Trophoblast cell (in vitro differentiated cells and primary cell): Measurements from ENCODE around the gene ACKR3.

ENCODE experiments used
- DNase-seq, 2 donors: peaks; one replicate each; pipeline ENCODE4 v3.0.0-alpha.2; 2016
- H2AFZ ChIP-seq: 2 replicates; pipeline ENCODE4 v1.6.1; 2013; ENCODE audit warnings: low read length, moderate library complexity, mild to moderate bottlenecking; ENCODE audit not compliant: insufficient read depth, poor library complexity
- H2AK5ac ChIP-seq: 2 replicates; pipeline ENCODE4 v1.6.1; 2013; ENCODE audit warnings: mild to moderate bottlenecking, low read length
- H2BK120ac ChIP-seq: 2 replicates; pipeline ENCODE4 v1.6.1; 2013; ENCODE audit warnings: low read length, mild to moderate bottlenecking, moderate library complexity; ENCODE audit not compliant: insufficient read depth, poor library complexity
- H2BK12ac ChIP-seq: 2 replicates; pipeline ENCODE4 v1.6.1; 2013; ENCODE audit warnings: mild to moderate bottlenecking, low read length, moderate library complexity
- H2BK5ac ChIP-seq: 2 replicates; pipeline ENCODE4 v1.6.1; 2013; ENCODE audit warnings: low read length, low read depth, moderate library complexity, mild to moderate bottlenecking; ENCODE audit not compliant: poor library complexity
- H3K14ac ChIP-seq: 2 replicates; pipeline ENCODE4 v1.6.1; 2013; ENCODE audit warnings: mild to moderate bottlenecking, low read length
- H3K18ac ChIP-seq: 2 replicates; pipeline ENCODE4 v1.6.1; 2013; ENCODE audit warnings: mild to moderate bottlenecking, low read length
- H3K23ac ChIP-seq: 2 replicates; pipeline ENCODE4 v1.6.1; 2013; ENCODE audit warnings: low read length
- H3K27ac ChIP-seq: 2 replicates; pipeline ENCODE4 v1.5.1; 2013; ENCODE audit warnings: low read depth, mild to moderate bottlenecking, inconsistent platforms, low read length, moderate library complexity
- H3K27me3 ChIP-seq: 2 replicates; pipeline ENCODE4 v1.6.1; 2013; ENCODE audit warnings: inconsistent platforms, mild to moderate bottlenecking, low read length, moderate library complexity; ENCODE audit not compliant: insufficient read depth
- H3K36me3 ChIP-seq, 2 experiments: 1 replicate in 1 of 2; 2 replicates in 1 of 2; pipeline ENCODE4 v1.6.1; 2013; ENCODE audit warnings: low read length in 2 of 2, mild to moderate bottlenecking in 2 of 2, moderate library complexity in 1 of 2; ENCODE audit not compliant: insufficient read depth in 2 of 2, control insufficient read depth in 1 of 2
- H3K4ac ChIP-seq: 2 replicates; pipeline ENCODE4 v1.6.1; 2013; ENCODE audit warnings: low read depth, mild to moderate bottlenecking, low read length, moderate library complexity
- H3K4me1 ChIP-seq, 2 experiments: 1 replicate in 1 of 2; 2 replicates in 1 of 2; pipeline ENCODE4 v1.6.1; 2013; ENCODE audit warnings: low read length in 2 of 2, mild to moderate bottlenecking in 2 of 2, moderate library complexity in 1 of 2; ENCODE audit not compliant: insufficient read depth in 2 of 2, control insufficient read depth in 1 of 2
- H3K4me2 ChIP-seq: 2 replicates; pipeline ENCODE4 v1.6.1; 2013; ENCODE audit warnings: inconsistent platforms, mild to moderate bottlenecking, low read length, moderate library complexity
- H3K4me3 ChIP-seq: 2 replicates; pipeline ENCODE4 v1.5.1; 2013; ENCODE audit warnings: mild to moderate bottlenecking, low read depth, low read length, inconsistent platforms
- H3K79me1 ChIP-seq: one replicate; pipeline ENCODE4 v1.6.1; 2013; ENCODE audit warnings: low read length
- H3K79me2 ChIP-seq: 2 replicates; pipeline ENCODE4 v1.6.1; 2013; ENCODE audit warnings: low read length, mild to moderate bottlenecking; ENCODE audit not compliant: control insufficient read depth, insufficient read depth, poor library complexity
- H3K9ac ChIP-seq: 2 replicates; pipeline ENCODE4 v1.6.1; 2013; ENCODE audit warnings: mild to moderate bottlenecking, low read length
- H3K9me3 ChIP-seq: 2 replicates; pipeline ENCODE4 v1.6.1; 2013; ENCODE audit warnings: low read depth, mild to moderate bottlenecking, control low read depth, inconsistent platforms, low read length; ENCODE audit not compliant: insufficient read depth
- H4K12ac ChIP-seq: 2 replicates; pipeline ENCODE4 v1.6.1; 2013; ENCODE audit warnings: low read depth, mild to moderate bottlenecking, low read length, moderate library complexity
- H4K8ac ChIP-seq: 2 replicates; pipeline ENCODE4 v1.6.1; 2013; ENCODE audit warnings: low read depth, mild to moderate bottlenecking, low read length, moderate library complexity
- H4K91ac ChIP-seq: one replicate; pipeline ENCODE4 v1.6.1; 2013; ENCODE audit warnings: low read depth, mild to moderate bottlenecking, low read length, moderate library complexity
- WGBS: extraction: QIAGEN DNeasy Blood & Tissue Kit; methylation state at CpG from one replicate; pipeline ENCODE4 v1.1.7; 2013; ENCODE audit warnings: missing lambda C conversion rate; ENCODE audit not compliant: insufficient read length, insufficient coverage; ENCODE audit errors: extremely low coverage; 5-methylcytosine and 5-hydroxymethylcytosine counted together

ACKR3 gene

DNA sequence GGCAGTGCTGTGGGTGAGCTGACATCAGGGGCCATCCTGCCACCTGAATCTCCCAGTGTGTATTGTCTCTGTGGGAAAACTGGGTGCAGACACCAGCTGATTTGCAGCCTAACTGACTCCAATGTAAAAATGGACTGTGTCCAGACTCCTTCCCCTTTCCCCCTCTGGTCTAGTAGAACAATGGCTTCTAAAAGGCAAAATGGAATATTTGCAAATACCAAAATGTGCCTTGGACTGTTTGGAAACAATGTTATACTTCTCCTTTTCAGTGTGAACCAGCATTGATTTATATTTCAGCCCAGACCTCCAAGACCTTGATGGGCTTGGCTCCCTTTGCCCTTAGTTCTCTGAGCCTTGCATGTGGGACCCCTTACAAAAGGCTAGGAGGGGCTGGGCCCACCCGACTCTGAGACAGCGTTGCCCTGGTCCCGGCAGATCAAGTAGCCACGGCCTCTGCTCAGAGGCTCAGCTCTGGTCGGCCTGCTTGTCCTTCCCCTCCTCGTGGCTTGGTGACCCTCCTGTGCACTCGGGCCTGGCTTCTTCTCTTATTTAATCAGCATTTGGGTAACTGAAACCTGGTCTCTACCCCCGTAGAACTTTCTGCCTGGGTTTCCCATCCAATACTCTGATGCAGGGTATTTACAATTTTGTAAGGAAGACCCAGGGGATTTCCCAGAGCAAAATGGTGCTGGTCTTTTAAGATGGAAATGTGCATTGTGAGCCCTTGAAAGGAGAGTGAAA, 18.0 kb upstream of the ACKR3 start:
- no peak overlapping the region for H3K4ac ChIP-seq
- no CpG with 5 or more reads among the region's 8 CpGs for WGBS
- no peak overlapping the region for H3K27ac ChIP-seq
- no peak overlapping the region for H3K4me2 ChIP-seq
- H3K9me3 ChIP-seq: peaks cover 1% of the 10 kb centered on the region
- H2BK12ac ChIP-seq: no peak overlapping the region
- no peak for DNase-seq
- no peak overlapping the region for H2BK5ac ChIP-seq
- no peak overlapping the region for H3K18ac ChIP-seq
- H3K9ac ChIP-seq: no peak overlapping the region
- H2AFZ ChIP-seq: no peak overlapping the region
- H2AK5ac ChIP-seq: no peak overlapping the region
- H2BK120ac ChIP-seq: no peak overlapping the region
- no peaks in the 10 kb centered on the region for H3K27me3 ChIP-seq
- H3K23ac ChIP-seq: no peak overlapping the region
- H3K79me2 ChIP-seq: no peaks in the 10 kb centered on the region
- no peak overlapping the region for H4K8ac ChIP-seq
- no peak overlapping the region for H4K91ac ChIP-seq
- no peaks in the 10 kb centered on the region for H3K36me3 ChIP-seq
- H4K12ac ChIP-seq: no peak overlapping the region
- no peaks in the 10 kb centered on the region for H3K79me1 ChIP-seq
- H3K14ac ChIP-seq: no peak overlapping the region
- no peak overlapping the region for H3K4me3 ChIP-seq
- peaks cover 0 to 4% of the 10 kb centered on the region in 2 experiments for H3K4me1 ChIP-seq

- Histone ChIP-seq H3K9me3 (peaks cover 1% of the 10 kb centered on the region), H3K36me3 (no peaks in the 10 kb centered on the region), H4K8ac (no peak overlapping the region), H3K4me2 (no peak overlapping the region), H3K79me2 (no peaks in the 10 kb centered on the region), H2BK5ac (no peak overlapping the region), H3K4me3 (no peak overlapping the region), H2BK120ac (no peak overlapping the region), H3K27ac (no peak overlapping the region), H4K12ac (no peak overlapping the region), H4K91ac (no peak overlapping the region), H3K14ac (no peak overlapping the region), H3K27me3 (no peaks in the 10 kb centered on the region), H2AFZ (no peak overlapping the region), H2BK12ac (no peak overlapping the region), H3K79me1 (no peaks in the 10 kb centered on the region), H3K4ac (no peak overlapping the region), H3K18ac (no peak overlapping the region), H3K23ac (no peak overlapping the region), H2AK5ac (no peak overlapping the region), H3K4me1 (peaks cover 0 to 4% of the 10 kb centered on the region in 2 experiments), H3K9ac (no peak overlapping the region)
- no CpG with 5 or more reads among the region's 6 CpGs for WGBS
- no peak for DNase-seq
Observed at GRCh38 chr2:236552212-236552542, 17.4 kb upstream of the ACKR3 start.

GRCh38 chr2:236552581-236553363, 16.9 kb upstream of the ACKR3 start:
- Histone ChIP-seq H3K27ac (no peak overlapping the region), H2BK5ac (no peak overlapping the region), H3K23ac (no peak overlapping the region), H2BK120ac (no peak overlapping the region), H3K4ac (no peak overlapping the region), H3K4me3 (no peak overlapping the region), H3K79me1 (no peaks in the 10 kb centered on the region), H3K4me1 (peaks cover 0 to 4% of the 10 kb centered on the region in 2 experiments), H3K9ac (no peak overlapping the region), H3K18ac (no peak overlapping the region), H4K12ac (no peak overlapping the region), H2AK5ac (no peak overlapping the region), H4K91ac (no peak overlapping the region), H3K9me3 (peaks cover 1% of the 10 kb centered on the region), H3K79me2 (no peaks in the 10 kb centered on the region), H3K36me3 (no peaks in the 10 kb centered on the region), H3K27me3 (no peaks in the 10 kb centered on the region), H3K14ac (no peak overlapping the region), H4K8ac (no peak overlapping the region), H2BK12ac (no peak overlapping the region), H2AFZ (no peak overlapping the region), H3K4me2 (no peak overlapping the region)
- WGBS: no CpG with 5 or more reads among the region's 11 CpGs
- DNase-seq: no peak

DNA sequence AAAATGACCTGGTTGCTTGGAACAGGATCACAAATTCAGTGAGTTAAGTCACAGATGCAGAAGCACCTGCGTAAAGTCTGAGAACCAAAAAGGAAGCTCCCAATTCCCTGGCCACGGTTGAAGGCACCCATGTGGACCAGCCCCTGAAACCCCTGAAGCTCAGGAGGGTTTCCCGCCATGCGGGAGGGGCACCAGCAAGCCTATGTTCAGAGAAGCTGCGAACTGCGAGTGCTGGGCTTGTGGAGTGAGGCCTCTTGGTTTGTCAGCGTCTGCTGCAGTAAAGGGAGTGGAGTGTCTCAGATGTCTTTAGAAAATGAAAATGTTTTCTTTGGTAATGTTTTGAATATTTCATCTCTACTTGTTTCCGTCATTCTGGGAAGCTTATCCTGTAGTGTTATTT, 16.1 kb upstream of the ACKR3 start:
- no peak overlapping the region for H4K8ac ChIP-seq
- H2AK5ac ChIP-seq: no peak overlapping the region
- H3K18ac ChIP-seq: no peak overlapping the region
- no peak for DNase-seq
- no peak overlapping the region for H4K12ac ChIP-seq
- no peak overlapping the region for H2BK120ac ChIP-seq
- no peak overlapping the region for H3K4me3 ChIP-seq
- H3K4ac ChIP-seq: no peak overlapping the region
- no peaks in the 10 kb centered on the region for H3K36me3 ChIP-seq
- H3K4me2 ChIP-seq: no peak overlapping the region
- no peak overlapping the region for H3K14ac ChIP-seq
- no peak overlapping the region for H2AFZ ChIP-seq
- H3K23ac ChIP-seq: no peak overlapping the region
- H3K9ac ChIP-seq: no peak overlapping the region
- H3K27ac ChIP-seq: no peak overlapping the region
- no peak overlapping the region for H4K91ac ChIP-seq
- H3K79me1 ChIP-seq: no peaks in the 10 kb centered on the region
- H3K27me3 ChIP-seq: no peaks in the 10 kb centered on the region
- H3K79me2 ChIP-seq: no peaks in the 10 kb centered on the region
- WGBS: no CpG with 5 or more reads among the region's 8 CpGs
- H3K9me3 ChIP-seq: peaks cover 1% of the 10 kb centered on the region
- H3K4me1 ChIP-seq: peaks cover 0 to 4% of the 10 kb centered on the region in 2 experiments
- no peak overlapping the region for H2BK5ac ChIP-seq
- no peak overlapping the region for H2BK12ac ChIP-seq
